Measurements from ENCODE around the gene SYCP2L.
"Not testable (repeated sequence)": the region's sequence is repeated elsewhere in the genome, so short reads cannot be mapped to it uniquely, and the experiment has no call there.

SYCP2L gene

GRCh38 chr6:10882253-10882630 lies 4.6 kb upstream of the SYCP2L start:
- DNase-seq = not testable (repeated sequence)

- no peak for DNase-seq
Measured at GRCh38 chr6:10882657-10883171, 4.1 kb upstream of the SYCP2L start.

GRCh38 chr6:10883312-10884244 lies 3.3 kb upstream of the SYCP2L start:
- DNase-seq = no peak

- DNase-seq = no peak
Measured at GRCh38 chr6:10884245-10884972, 2.4 kb upstream of the SYCP2L start.

GRCh38 chr6:10886365-10886690 lies 524 bp upstream of the SYCP2L start:
- DNase-seq = not testable (repeated sequence)

- no peak for DNase-seq
Measured at GRCh38 chr6:10890151-10890550, 3.3 kb downstream of the SYCP2L start.

- DNase-seq = no peak
Measured at GRCh38 chr6:10891960-10892359, 5.1 kb downstream of the SYCP2L start.

- DNase-seq = no peak
Measured at GRCh38 chr6:10894958-10895357, 8.1 kb downstream of the SYCP2L start.

- DNase-seq = no peak
Measured at GRCh38 chr6:10896691-10897090, 9.8 kb downstream of the SYCP2L start.

- DNase-seq = no peak
Measured at GRCh38 chr6:10901770-10902169, 14.9 kb downstream of the SYCP2L start.

GRCh38 chr6:10904015-10904414 lies 17.2 kb downstream of the SYCP2L start:
- no peak for DNase-seq

- DNase-seq = no peak
Measured at GRCh38 chr6:10908228-10908627, 21.4 kb downstream of the SYCP2L start.

GRCh38 chr6:10919520-10919919 lies 32.7 kb downstream of the SYCP2L start:
- not testable (repeated sequence) for DNase-seq

- no peak for DNase-seq
Measured at GRCh38 chr6:10933126-10933525, 46.3 kb downstream of the SYCP2L start.

- DNase-seq = no peak
Measured at GRCh38 chr6:10939840-10940239, 53.0 kb downstream of the SYCP2L start.

GRCh38 chr6:10945845-10946244 lies 59.0 kb downstream of the SYCP2L start:
- DNase-seq = no peak

GRCh38 chr6:10947966-10948365 lies 61.1 kb downstream of the SYCP2L start:
- no peak for DNase-seq

- no peak for DNase-seq
Measured at GRCh38 chr6:10949579-10950490, 63.0 kb downstream of the SYCP2L start.

- DNase-seq = no peak
Measured at GRCh38 chr6:10951675-10952282, 64.9 kb downstream of the SYCP2L start.

GRCh38 chr6:10954590-10955010 lies 67.7 kb downstream of the SYCP2L start:
- DNase-seq = peak; percentile 87

GRCh38 chr6:10956776-10957175 lies 69.9 kb downstream of the SYCP2L start:
- DNase-seq = no peak

- no peak for DNase-seq
Measured at GRCh38 chr6:10957414-10957886, 70.6 kb downstream of the SYCP2L start.

Data from stimulated activated CD8-positive, alpha-beta memory T cell treated with anti-CD3 and anti-CD28 coated beads, Interleukin-4, amount 100 ng/mL, for 48 hours (primary cell).